Dedifferentiated amniotic fluid mesenchymal stem cell (primary cell): ENCODE data around the gene SLC7A10.
"Not testable (repeated sequence)": the region's sequence is repeated elsewhere in the genome, so short reads cannot be mapped to it uniquely, and the experiment has no call there.

Experiments
- DNase-seq: peaks from one replicate; pipeline ENCODE4 v3.0.0-alpha.2; 2016; ENCODE audit errors: extremely low spot score

SLC7A10 gene

DNA sequence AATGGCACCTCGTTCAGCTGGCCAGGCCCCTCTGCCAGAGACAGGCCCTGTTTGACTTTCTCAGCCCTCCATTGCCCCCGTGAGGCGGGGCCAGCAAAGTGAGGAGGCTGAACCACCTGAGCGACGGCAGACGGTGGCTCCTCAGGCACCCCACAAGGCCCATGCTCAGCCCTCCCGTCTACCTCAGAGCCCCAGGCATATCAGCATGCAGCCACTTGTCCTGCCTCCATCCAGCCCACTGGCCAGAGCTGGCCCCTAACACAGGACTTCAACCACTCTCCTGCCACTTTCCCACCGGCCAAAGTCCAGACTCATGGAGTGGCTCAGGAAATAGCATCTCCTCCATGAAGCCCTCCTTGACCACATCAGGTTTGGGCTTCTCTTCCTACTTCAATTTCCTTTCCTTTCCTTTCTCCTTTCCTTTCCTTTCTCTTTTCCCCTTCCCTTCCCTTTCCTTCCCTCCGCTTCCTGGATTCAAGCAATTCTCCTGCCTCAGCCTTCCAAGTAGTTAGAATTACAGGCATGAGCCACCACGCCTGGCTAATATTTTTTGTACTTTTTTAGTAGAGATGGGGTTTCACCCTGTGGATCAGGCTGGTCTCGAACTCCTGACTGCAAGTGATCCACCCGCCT is 9.3 kb downstream of the SLC7A10 start:
- no peak for DNase-seq

DNA sequence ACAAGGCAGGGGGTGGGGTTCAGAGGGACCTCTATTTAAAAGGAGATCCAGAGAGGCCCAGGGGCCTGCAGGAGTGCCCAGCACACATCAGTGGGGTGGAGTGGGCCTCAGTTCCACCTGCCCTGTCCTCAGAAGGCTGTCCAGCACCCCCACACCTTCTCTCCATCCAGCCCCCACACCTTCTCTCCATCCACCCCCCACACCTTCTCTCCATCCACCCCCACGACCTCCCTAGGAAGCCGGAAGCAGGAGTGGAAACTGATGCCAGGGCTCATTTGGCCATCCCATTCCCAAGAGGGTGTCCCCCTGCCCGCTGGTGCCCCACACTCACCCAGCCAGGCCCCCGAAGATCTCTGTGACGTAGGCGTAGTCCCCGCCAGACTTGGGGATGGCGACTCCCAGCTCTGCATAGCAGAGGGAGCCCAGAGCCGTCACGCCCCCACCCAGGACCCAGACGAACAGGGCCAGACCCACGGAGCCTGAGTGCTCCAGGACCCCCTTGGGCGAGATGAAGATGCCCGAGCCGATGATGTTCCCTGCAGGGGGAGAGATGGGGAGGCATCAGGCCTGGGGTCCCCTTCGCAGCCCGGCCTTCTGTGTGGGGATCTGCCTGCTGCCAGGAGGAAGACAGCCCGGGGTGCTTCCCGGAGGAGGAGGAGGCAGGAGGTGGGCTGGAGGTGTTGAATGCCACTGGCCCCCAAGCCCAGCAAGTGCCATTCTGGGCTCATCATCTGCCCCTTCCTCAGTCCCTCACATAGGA is 10.0 kb downstream of the SLC7A10 start:
- no peak for DNase-seq

GRCh38 chr19:33214596-33214995 is 11.1 kb downstream of the SLC7A10 start:
- DNase-seq = peak; percentile 22

- DNase-seq = no peak
These were observed 13.0 kb downstream of the SLC7A10 start for GRCh38 chr19:33212436-33213172.

DNA sequence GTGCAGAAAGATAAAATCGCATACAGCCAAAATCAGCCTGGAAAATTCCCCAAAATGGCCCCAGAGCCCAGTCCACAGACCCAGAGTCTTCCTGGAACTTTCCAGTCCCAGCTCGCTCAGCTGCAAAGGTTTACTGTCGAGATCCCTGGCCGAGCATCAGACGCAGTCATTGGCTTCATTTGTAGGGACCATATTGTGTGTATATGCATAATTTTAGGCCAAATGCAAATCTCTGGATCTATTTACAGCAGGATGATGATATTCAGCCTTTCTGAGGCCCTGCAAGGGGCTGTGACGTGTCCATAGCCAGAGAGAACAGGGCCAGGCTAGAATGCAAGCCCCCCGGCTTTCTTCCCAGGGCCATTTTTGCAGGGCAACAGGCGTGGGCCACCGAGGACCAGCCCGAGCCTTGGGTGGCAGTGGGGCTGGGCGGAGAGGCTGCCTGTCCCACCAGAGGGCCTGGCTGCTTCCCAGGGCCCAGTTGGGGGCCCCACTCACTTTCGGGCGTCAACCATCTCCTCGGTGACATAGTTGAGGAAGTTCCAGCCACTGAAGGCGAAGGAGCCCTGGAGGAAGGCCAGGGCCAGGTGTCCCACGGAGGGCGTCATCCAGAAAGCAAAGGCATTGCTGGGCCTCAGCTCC is 13.7 kb downstream of the SLC7A10 start:
- DNase-seq = no peak

DNA sequence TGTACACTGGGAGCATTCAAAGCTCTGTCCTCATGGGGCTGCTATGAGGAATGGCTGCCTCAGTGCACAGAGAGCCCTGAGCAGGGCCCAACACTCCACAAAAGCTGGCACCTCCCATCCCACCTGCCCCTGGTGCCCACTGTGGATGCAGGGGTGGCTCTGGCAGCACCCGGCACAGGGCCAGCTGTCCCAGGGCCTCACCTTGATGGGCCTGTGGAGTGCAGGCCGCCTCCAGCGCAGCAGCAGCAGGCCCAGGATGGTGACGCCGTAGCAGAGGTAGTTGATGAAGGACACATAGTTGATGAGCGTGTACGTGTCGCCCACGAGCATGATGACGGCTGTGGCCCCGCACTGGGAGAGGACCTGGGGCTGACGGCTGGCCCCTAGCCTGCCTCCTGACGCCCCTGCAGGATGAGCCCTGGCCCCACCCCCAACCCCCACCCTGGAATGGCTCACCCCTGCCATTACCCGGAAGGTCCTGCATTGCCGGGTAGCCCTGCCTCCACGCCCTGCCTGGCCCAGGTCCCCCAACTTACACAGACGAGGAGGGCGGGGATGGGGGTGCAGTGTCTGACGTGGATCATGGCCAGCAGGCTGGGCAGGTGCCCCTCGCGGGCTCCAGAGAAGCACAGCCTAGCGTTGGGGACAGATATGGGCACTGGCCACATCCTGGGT is 15.2 kb downstream of the SLC7A10 start:
- DNase-seq = no peak

- DNase-seq = not testable (repeated sequence)
These were observed 15.8 kb downstream of the SLC7A10 start for GRCh38 chr19:33209850-33210230.

GRCh38 chr19:33208904-33209849 is 16.5 kb downstream of the SLC7A10 start:
- no peak for DNase-seq

GRCh38 chr19:33208371-33208895 is 17.2 kb downstream of the SLC7A10 start:
- no peak for DNase-seq

DNA sequence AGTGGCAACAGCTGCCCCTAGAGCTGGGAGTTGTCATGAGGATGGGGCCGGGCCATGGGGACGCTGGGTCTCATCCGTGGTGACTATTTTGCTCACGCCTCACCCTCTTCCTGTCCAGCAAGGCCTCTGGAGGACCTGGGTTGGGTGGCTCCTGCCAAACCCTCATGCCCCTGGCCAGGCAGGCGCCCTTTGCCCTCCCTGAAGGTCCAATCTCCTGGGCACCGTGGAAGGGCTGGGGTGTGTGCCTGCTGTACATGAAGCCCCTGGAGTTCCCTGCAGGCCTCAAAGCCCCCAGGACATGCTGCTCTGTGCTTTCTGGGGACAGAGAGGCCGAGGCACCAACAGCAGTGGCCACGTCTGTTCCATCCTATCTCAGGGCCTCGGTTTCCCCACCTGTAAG is 17.7 kb downstream of the SLC7A10 start:
- no peak for DNase-seq

GRCh38 chr19:33207040-33207620 is 18.5 kb downstream of the SLC7A10 start:
- no peak for DNase-seq

DNA sequence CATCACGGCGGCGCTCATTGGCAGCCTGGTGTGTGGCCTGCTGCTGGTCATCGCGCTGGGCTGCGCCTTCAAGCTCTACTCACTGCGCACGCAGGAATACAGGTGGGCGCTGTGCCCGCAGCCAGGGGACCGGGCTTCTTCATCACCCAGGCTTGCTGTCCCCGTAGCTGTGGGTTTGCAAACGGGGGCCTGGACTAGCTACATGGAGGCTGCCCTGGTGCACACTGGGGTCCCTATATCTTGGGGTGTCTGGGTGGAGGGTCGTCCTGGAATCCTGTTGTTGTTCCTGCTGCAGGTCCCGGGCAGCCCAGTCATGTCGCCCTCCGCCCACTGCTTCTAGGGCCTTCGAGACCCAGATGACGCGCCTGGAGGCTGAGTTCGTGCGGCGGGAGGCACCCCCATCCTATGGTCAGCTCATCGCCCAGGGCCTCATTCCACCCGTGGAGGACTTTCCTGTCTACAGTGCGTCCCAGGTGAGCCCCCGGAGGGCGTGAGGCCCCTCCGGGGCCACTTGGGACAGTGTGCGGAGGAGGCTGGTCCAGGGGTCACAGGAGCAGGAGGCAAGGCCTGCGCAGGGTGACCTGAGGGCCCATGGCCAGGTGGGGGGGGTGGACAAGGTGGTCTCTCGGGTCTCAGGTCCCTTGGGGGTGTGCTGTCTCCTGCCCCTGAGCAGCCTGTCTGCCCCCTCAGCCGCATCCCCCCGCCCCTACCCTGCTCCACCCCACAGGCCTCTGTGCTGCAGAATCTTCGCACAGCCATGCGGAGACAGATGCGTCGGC is 19.2 kb downstream of the SLC7A10 start:
- no peak for DNase-seq

DNA sequence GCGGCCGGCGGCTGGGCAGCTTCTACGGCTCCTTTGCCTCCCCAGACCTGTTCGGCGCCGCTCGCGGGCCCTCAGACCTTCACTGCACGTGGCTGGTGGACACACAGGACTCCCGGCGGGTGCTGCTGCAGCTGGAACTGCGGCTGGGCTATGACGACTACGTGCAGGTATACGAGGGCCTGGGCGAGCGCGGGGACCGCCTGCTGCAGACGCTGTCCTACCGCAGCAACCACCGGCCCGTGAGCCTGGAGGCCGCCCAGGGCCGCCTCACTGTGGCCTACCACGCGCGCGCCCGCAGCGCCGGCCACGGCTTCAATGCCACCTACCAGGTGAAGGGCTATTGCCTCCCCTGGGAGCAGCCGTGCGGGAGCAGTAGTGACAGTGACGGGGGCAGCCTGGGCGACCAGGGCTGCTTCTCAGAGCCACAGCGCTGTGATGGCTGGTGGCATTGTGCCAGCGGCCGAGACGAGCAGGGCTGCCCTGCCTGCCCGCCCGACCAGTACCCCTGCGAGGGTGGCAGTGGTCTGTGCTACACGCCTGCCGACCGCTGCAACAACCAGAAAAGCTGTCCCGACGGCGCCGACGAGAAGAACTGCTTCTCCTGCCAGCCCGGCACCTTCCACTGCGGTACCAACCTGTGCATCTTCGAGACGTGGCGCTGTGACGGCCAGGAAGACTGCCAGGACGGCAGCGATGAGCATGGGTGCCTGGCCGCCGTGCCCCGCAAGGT is 20.0 kb downstream of the SLC7A10 start:
- DNase-seq = no peak

- DNase-seq = no peak
These were observed 20.5 kb downstream of the SLC7A10 start for GRCh38 chr19:33205110-33205509.

GRCh38 chr19:33204136-33204973 is 21.3 kb downstream of the SLC7A10 start:
- no peak for DNase-seq

DNA sequence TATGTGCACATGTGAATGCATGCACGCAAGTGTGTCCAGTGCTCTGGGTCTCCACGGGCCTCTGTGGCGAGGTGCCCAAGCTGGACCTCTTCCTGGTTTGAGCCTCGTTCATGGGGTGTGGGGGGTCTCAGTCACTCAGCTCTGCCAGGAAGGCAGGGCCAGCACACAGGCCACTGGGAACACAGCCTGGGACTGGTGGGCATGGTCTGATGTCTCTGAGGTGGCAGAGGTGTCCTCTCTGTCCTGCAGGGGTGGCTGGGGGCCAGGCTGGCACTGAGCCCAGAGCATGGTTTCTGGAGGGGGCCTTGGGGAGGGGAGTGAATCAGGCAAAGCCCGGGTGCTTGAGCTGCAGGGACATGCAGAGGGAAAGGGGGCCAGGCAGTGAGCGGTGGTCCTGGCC is 22.1 kb downstream of the SLC7A10 start:
- DNase-seq = no peak
